HCT116 (cell line): Measurements from ENCODE around the gene DOCK11. TPM values are rescaled to one million over a fixed set of nuclear protein-coding genes. Genes with fewer than 3 reads are reported as not detected.

Experiments
- ATAC-seq: fragments of 200-7000 bp; cut with Tn5 transposase; 2 replicates; pipeline ENCODE4 v1.9.1; 2020; ENCODE audit warnings: mild to moderate bottlenecking, moderate library complexity
- BruUV-seq: library from RNA; stranded (reverse); fragments of 400-500 nt; replicated peaks from 2 replicates; lab custom pipeline; 2021; lab: Mats Ljungman, UMichigan
- CTCF ChIA-PET: fragments of 300-600 bp; sonication (Branson Sonifier 250); formaldehyde crosslinking; loops from one replicate; lab custom pipeline; 2021; ENCODE audit warnings: antibody characterized with exemption; lab: Charles Lee
- POLR2A ChIA-PET: fragments of 300-600, 350-600 bp; sonication (Branson Sonifier 250); formaldehyde crosslinking; loops from one replicate; lab custom pipeline; 2021; ENCODE audit warnings: antibody characterized with exemption; lab: Charles Lee
- RAD21 ChIA-PET, 2 experiments: fragments of 300-600 bp; sonication (Branson Sonifier 250); formaldehyde crosslinking; loops; one replicate each; lab custom pipeline; 2023; ENCODE audit warnings: low total read pairs in 2 of 2; ENCODE audit not compliant: uncharacterized antibody in 2 of 2, unreplicated experiment in 2 of 2, low non-redundant PET in 1 of 2; lab: Charles Lee
- DNase-seq: peaks from one replicate; pipeline ENCODE4 v3.0.0-alpha.2; 2010; ENCODE audit warnings: low read depth, low spot score
- H2AFZ ChIP-seq: fragments of 200-600 bp; shearing (Covaris generic), sonication (generic); 2 replicates; pipeline ENCODE4 v1.6.1; 2017; ENCODE audit warnings: low read depth, mixed run types, mixed read lengths, antibody characterized with exemption, low read length; ENCODE audit not compliant: poor library complexity, severe bottlenecking
- H3K27ac ChIP-seq: 2 replicates; pipeline ENCODE4 v1.5.1; 2012; ENCODE audit warnings: low read depth, low read length
- H3K27me3 ChIP-seq: fragments of 200-600 bp; sonication (generic); 2 replicates; pipeline ENCODE4 v1.6.1; 2016; ENCODE audit warnings: mixed run types, low read length, mixed read lengths; ENCODE audit not compliant: insufficient read depth
- H3K36me3 ChIP-seq, 2 experiments: fragments of 200-500 bp in 1 of 2; fragments of 200-600 bp in 1 of 2; sonication (Bioruptor generic) in 1 of 2; sonication (generic) in 1 of 2; 2 replicates each; pipeline versions ENCODE4 v1.5.1 to v1.6.1; 2014 to 2016; ENCODE audit warnings: low read length in 2 of 2, inconsistent platforms in 1 of 2, mixed read lengths in 1 of 2, mixed run types in 1 of 2; ENCODE audit not compliant: insufficient read depth in 2 of 2, control insufficient read depth in 1 of 2
- H3K4me1 ChIP-seq, 2 experiments: fragments of 200-600 bp in 1 of 2; sonication (generic) in 1 of 2; 2 replicates each; pipeline versions ENCODE4 v1.5.1 to v1.6.1; 2012 to 2017; ENCODE audit warnings: low read length in 2 of 2, inconsistent platforms in 1 of 2, mild to moderate bottlenecking in 1 of 2, mixed read lengths in 1 of 2, mixed run types in 1 of 2, moderate library complexity in 1 of 2; ENCODE audit not compliant: insufficient read depth in 2 of 2, control insufficient read depth in 1 of 2
- H3K4me2 ChIP-seq: fragments of 200-600 bp; sonication (generic); 2 replicates; pipeline ENCODE4 v1.6.1; 2017; ENCODE audit warnings: mixed run types, low read length, mixed read lengths
- H3K4me3 ChIP-seq, 2 experiments: fragments of 200-600 bp in 1 of 2; sonication (generic) in 1 of 2; replicated peaks in 1 of 2; 2 replicates each; pipeline ENCODE4 v1.5.1; 2011 to 2016; ENCODE audit warnings: low read length in 2 of 2, control low read depth in 1 of 2, low read depth in 1 of 2, mild to moderate bottlenecking in 1 of 2, mixed read lengths in 1 of 2, mixed run types in 1 of 2
- H3K79me2 ChIP-seq: fragments of 200-600 bp; sonication (generic); 2 replicates; pipeline ENCODE4 v1.6.1; 2017; ENCODE audit warnings: mild to moderate bottlenecking, mixed run types, low read length, moderate library complexity, mixed read lengths; ENCODE audit not compliant: insufficient read depth
- H3K9ac ChIP-seq: fragments of 200-600 bp; sonication (generic); 2 replicates; pipeline ENCODE4 v1.6.1; 2016; ENCODE audit warnings: low read length, mixed read lengths
- H3K9me2 ChIP-seq: fragments of 200-600 bp; sonication (generic), shearing (Covaris generic); 2 replicates; pipeline ENCODE4 v1.6.1; 2017; ENCODE audit warnings: mixed run types, mild to moderate bottlenecking, moderate library complexity; ENCODE audit not compliant: insufficient read depth
- H3K9me3 ChIP-seq, 2 experiments: fragments of 200-500 bp in 1 of 2; fragments of 200-600 bp in 1 of 2; sonication (Bioruptor generic) in 1 of 2; sonication (generic) in 1 of 2; 2 replicates each; pipeline ENCODE4 v1.6.1; 2014 to 2017; ENCODE audit warnings: low read length in 2 of 2, mixed read lengths in 2 of 2, inconsistent platforms in 1 of 2, low read depth in 1 of 2, mild to moderate bottlenecking in 1 of 2, mixed run types in 1 of 2, moderate library complexity in 1 of 2; ENCODE audit not compliant: control insufficient read depth in 1 of 2, insufficient read depth in 1 of 2
- H4K20me1 ChIP-seq: fragments of 200-600 bp; sonication (generic), shearing (Covaris generic); 2 replicates; pipeline ENCODE4 v1.6.1; 2017; ENCODE audit warnings: mixed run types, mild to moderate bottlenecking, moderate library complexity; ENCODE audit not compliant: insufficient read depth
- ATF3 ChIP-seq: IDR thresholded peaks from 2 replicates; pipeline ENCODE4 v1.6.1; 2012
- CEBPB ChIP-seq: IDR thresholded peaks from 2 replicates; pipeline ENCODE4 v1.6.1; 2012; ENCODE audit warnings: low read depth
- EGR1 ChIP-seq: IDR thresholded peaks from 2 replicates; pipeline ENCODE4 v1.6.1; 2012; ENCODE audit warnings: low read depth
- ELF1 ChIP-seq: IDR thresholded peaks from 2 replicates; pipeline ENCODE4 v1.6.1; 2012; ENCODE audit warnings: low read depth, borderline replicate concordance
- EZH2phosphoT487 ChIP-seq: fragments of 200-600 bp; IDR thresholded peaks from 2 replicates; pipeline ENCODE4 v1.6.1; 2018; ENCODE audit warnings: antibody characterized with exemption, borderline replicate concordance
- JUND ChIP-seq: IDR thresholded peaks from 2 replicates; pipeline ENCODE4 v1.6.1; 2012
- REST ChIP-seq: IDR thresholded peaks from 2 replicates; pipeline ENCODE4 v1.6.1; 2012; ENCODE audit warnings: low read depth
- SIN3A ChIP-seq: IDR thresholded peaks from 2 replicates; pipeline ENCODE4 v1.6.1; 2012; ENCODE audit warnings: low read depth
- SP1 ChIP-seq: IDR thresholded peaks from 2 replicates; pipeline ENCODE4 v1.6.1; 2012; ENCODE audit warnings: low read depth
- SRF ChIP-seq: IDR thresholded peaks from 2 replicates; pipeline ENCODE4 v1.6.1; 2012; ENCODE audit warnings: low read depth
- YY1 ChIP-seq: IDR thresholded peaks from 2 replicates; pipeline ENCODE4 v1.6.1; 2011; ENCODE audit warnings: low read length, low read depth, moderate library complexity, mild to moderate bottlenecking; ENCODE audit not compliant: insufficient replicate concordance; ENCODE audit errors: extremely low read depth
- ZNF274 ChIP-seq: fragments of 200-500 bp; sonication (Bioruptor generic); IDR thresholded peaks from 2 replicates; pipeline ENCODE4 v1.6.1; 2014; ENCODE audit warnings: mild to moderate bottlenecking, low read depth, low read length, inconsistent platforms
- intact Hi-C: fragments of 100-400 bp; cut with micrococcal nuclease; formaldehyde crosslinking; loops from 2 replicates; pipeline ENCODE4 v1.10.0; 2022
- total RNA-seq: library from RNA; stranded (reverse); gene quantifications from one replicate; pipeline ENCODE4 v1.2.1, GENCODE V29; 2021; ENCODE audit not compliant: unreplicated experiment
- TF ChIP-seq, protein P1 (sequence below): IDR thresholded peaks from 2 replicates; pipeline ENCODE4 v1.6.1; 2012
- TF ChIP-seq, protein P2 (sequence below): IDR thresholded peaks from 2 replicates; pipeline ENCODE4 v1.6.1; 2011; ENCODE audit warnings: mild to moderate bottlenecking, low read length, moderate library complexity; ENCODE audit not compliant: insufficient replicate concordance; ENCODE audit errors: extremely low read depth

Gene DOCK11
- total RNA-seq, 1 experiment from 2014 or later: 0.59 TPM

- H3K27me3 ChIP-seq: no peaks in the 10 kb centered on the region
- no peaks in the 10 kb centered on the region for H3K4me1 ChIP-seq
- no peak overlapping the region for H3K4me3 ChIP-seq
- no peak for ATAC-seq
- no peak overlapping the region for H3K9ac ChIP-seq
- ChIA-PET CTCF (no interaction called here), RAD21 (no interaction called here), POLR2A (no interaction called here)
- BruUV-seq: no TSS peak
- H2AFZ ChIP-seq: no peak overlapping the region
- no peaks in the 10 kb centered on the region for H3K9me2 ChIP-seq
- H3K4me2 ChIP-seq: no peak overlapping the region
- H3K9me3 ChIP-seq: no peaks in the 10 kb centered on the region
- intact Hi-C loops: no loop called here
- H3K27ac ChIP-seq: no peak overlapping the region
- DNase-seq: no peak
- H4K20me1 ChIP-seq: no peaks in the 10 kb centered on the region
- no peaks in the 10 kb centered on the region for H3K79me2 ChIP-seq
- H3K36me3 ChIP-seq: no peaks in the 10 kb centered on the region
- TF ChIP-seq ZNF274 (no peak), ELF1 (no peak), SRF (no peak), CEBPB (no peak), YY1 (no peak), ATF3 (no peak), REST (no peak), JUND (no peak), EGR1 (no peak), SIN3A (no peak), SP1 (no peak), EZH2phosphoT487 (no peak)
- TF ChIP-seq, protein P1, sequence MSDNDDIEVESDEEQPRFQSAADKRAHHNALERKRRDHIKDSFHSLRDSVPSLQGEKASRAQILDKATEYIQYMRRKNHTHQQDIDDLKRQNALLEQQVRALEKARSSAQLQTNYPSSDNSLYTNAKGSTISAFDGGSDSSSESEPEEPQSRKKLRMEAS: no peak
- TF ChIP-seq, protein P2, sequence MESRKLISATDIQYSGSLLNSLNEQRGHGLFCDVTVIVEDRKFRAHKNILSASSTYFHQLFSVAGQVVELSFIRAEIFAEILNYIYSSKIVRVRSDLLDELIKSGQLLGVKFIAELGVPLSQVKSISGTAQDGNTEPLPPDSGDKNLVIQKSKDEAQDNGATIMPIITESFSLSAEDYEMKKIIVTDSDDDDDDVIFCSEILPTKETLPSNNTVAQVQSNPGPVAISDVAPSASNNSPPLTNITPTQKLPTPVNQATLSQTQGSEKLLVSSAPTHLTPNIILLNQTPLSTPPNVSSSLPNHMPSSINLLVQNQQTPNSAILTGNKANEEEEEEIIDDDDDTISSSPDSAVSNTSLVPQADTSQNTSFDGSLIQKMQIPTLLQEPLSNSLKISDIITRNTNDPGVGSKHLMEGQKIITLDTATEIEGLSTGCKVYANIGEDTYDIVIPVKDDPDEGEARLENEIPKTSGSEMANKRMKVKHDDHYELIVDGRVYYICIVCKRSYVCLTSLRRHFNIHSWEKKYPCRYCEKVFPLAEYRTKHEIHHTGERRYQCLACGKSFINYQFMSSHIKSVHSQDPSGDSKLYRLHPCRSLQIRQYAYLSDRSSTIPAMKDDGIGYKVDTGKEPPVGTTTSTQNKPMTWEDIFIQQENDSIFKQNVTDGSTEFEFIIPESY: no peak
These were observed 74.6 kb downstream of the DOCK11 start for GRCh38 chrX:118570209-118570608.
